Stimulated activated CD8-positive, alpha-beta memory T cell treated with anti-CD3 and anti-CD28 coated beads, Interleukin-15, amount 100 ng/mL, for 48 hours (primary cell): ENCODE data around the gene ISCA2.

Experiments used
- DNase-seq, 2 donors: peaks; one replicate each; pipeline ENCODE4 v3.0.0-alpha.2; 2020; ENCODE audit warnings: low read depth in 2 of 2

ISCA2 gene

GRCh38 chr14:74508292-74508731 lies 14.7 kb downstream of the ISCA2 start:
- no peak for DNase-seq

GRCh38 chr14:74508844-74509428 lies 15.4 kb downstream of the ISCA2 start:
- DNase-seq, result no peak

GRCh38 chr14:74509587-74510222 lies 16.1 kb downstream of the ISCA2 start:
- no peak for DNase-seq

GRCh38 chr14:74510223-74510931 lies 16.8 kb downstream of the ISCA2 start:
- DNase-seq, result no peak

- DNase-seq, result no peak
These were observed 17.4 kb downstream of the ISCA2 start for GRCh38 chr14:74510959-74511409.

GRCh38 chr14:74511966-74512830 lies 18.6 kb downstream of the ISCA2 start:
- DNase-seq, result no peak

GRCh38 chr14:74514471-74514941 lies 20.9 kb downstream of the ISCA2 start:
- DNase-seq, result no peak

- no peak for DNase-seq
These were observed 22.4 kb downstream of the ISCA2 start for GRCh38 chr14:74515891-74516412.

GRCh38 chr14:74516451-74517160 lies 23.0 kb downstream of the ISCA2 start:
- no peak for DNase-seq

- DNase-seq, result no peak
These were observed 24.2 kb downstream of the ISCA2 start for GRCh38 chr14:74517731-74518130.

- DNase-seq, result no peak
These were observed 24.7 kb downstream of the ISCA2 start for GRCh38 chr14:74518221-74518620.

GRCh38 chr14:74519316-74520074 lies 25.9 kb downstream of the ISCA2 start:
- DNase-seq, result no peak

- DNase-seq, result no peak
These were observed 28.2 kb downstream of the ISCA2 start for GRCh38 chr14:74521756-74522155.

- DNase-seq, result no peak
These were observed 29.2 kb downstream of the ISCA2 start for GRCh38 chr14:74522740-74523139.

- DNase-seq, result no peak
These were observed 30.7 kb downstream of the ISCA2 start for GRCh38 chr14:74524076-74524811.

GRCh38 chr14:74524812-74525135 lies 31.2 kb downstream of the ISCA2 start:
- DNase-seq, result no peak

- no peak for DNase-seq
These were observed 31.8 kb downstream of the ISCA2 start for GRCh38 chr14:74525361-74525851.

- no peak for DNase-seq
These were observed 33.5 kb downstream of the ISCA2 start for GRCh38 chr14:74526854-74527585.
